NCI-H226 (cell line): ENCODE results near the gene NCAN.

Experiments
- DNase-seq: peaks from one replicate; pipeline ENCODE4 v3.0.0-alpha.2; 2015

Gene NCAN

DNA sequence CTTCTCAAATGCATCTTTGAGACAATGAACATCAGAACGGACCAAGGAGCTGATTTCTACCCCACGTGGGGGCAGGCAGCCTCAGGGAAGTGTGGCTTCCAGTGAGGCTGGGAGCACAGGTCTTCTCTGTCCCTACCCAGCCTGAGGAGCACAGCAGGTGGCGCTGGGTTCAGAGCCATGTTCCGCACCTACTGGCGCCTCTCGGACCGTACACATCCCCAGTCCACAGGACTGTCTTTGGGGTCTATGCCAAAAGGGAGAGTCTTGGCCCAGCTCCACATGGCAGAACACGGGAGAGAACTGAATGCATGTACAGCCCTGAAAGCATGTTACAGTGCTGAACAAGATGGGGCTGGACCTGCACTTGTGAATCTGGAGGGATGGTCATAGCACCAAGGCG is 86.0 kb downstream of the NCAN start:
- DNase-seq: no peak

DNA sequence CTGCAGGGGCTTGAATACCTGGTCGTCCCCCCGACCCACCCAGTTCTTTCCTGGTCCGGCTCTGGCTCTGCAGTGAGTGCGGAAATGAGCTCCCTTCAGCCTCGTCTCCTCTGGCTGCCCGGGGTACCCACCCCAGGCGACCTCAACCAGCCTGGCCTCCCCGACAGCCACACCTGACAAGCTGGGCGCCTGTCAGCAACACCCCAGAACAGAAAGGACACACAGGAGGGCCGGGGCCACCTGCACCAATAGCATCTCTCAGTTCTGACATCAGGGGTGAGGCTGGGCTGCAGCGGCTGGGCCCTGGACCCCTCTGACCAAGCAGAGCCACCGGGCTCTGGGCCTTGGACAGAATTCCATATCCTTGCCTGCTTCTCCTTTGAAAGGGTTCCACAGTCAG is 88.9 kb downstream of the NCAN start:
- DNase-seq: no peak
